Lung (tissue), 16 donors: ENCODE results near the gene GPR108. TPM values are rescaled to one million over a fixed set of nuclear protein-coding genes. Genes with fewer than 3 reads are reported as not detected.
A peak's percentile ranks its signal among the peaks of the same experiment; 100 is the strongest.

Experiments
- ATAC-seq: fragments of 200-7000 bp; cut with Tn5 transposase; one replicate; pipeline ENCODE4 v1.9.1; 2020; ENCODE audit warnings: moderate number of reproducible peaks; ENCODE audit not compliant: insufficient read depth, low FRiP score
- DNase-seq, 3 donors: peaks; one replicate each; pipeline ENCODE4 v3.0.0-alpha.2; 2013 to 2017
- H3K27ac ChIP-seq, 2 donors: one replicate each; pipeline ENCODE4 v1.5.1; 2013; ENCODE audit warnings: mild to moderate bottlenecking in 2 of 2, moderate library complexity in 2 of 2, control low read depth in 1 of 2, inconsistent platforms in 1 of 2, low read depth in 1 of 2, low read length in 1 of 2
- H3K27me3 ChIP-seq, 3 donors: one replicate each; pipeline ENCODE4 v1.5.1; 2013; ENCODE audit warnings: low read length in 2 of 3; ENCODE audit not compliant: control insufficient read depth in 3 of 3, insufficient read depth in 3 of 3
- H3K36me3 ChIP-seq, 4 donors: one replicate each; pipeline ENCODE4 v1.5.1; 2013; ENCODE audit warnings: low read length in 4 of 4, mild to moderate bottlenecking in 1 of 4, moderate library complexity in 1 of 4; ENCODE audit not compliant: control insufficient read depth in 4 of 4, insufficient read depth in 4 of 4
- H3K4me1 ChIP-seq, 5 donors: one replicate each; pipeline ENCODE4 v1.5.1; 2013; ENCODE audit warnings: low read length in 5 of 5, mild to moderate bottlenecking in 2 of 5, moderate library complexity in 1 of 5; ENCODE audit not compliant: control insufficient read depth in 5 of 5, insufficient read depth in 5 of 5
- H3K4me3 ChIP-seq: one replicate; pipeline ENCODE4 v1.5.1; 2013; ENCODE audit warnings: mild to moderate bottlenecking, control low read depth, moderate library complexity
- H3K9ac ChIP-seq, 2 donors: one replicate each; pipeline ENCODE4 v1.5.1; 2013; ENCODE audit warnings: low read length in 2 of 2, control low read depth in 1 of 2; ENCODE audit not compliant: insufficient read depth in 1 of 2
- H3K9me3 ChIP-seq, 4 donors: one replicate each; pipeline ENCODE4 v1.5.1; 2013; ENCODE audit warnings: low read length in 3 of 4, mild to moderate bottlenecking in 1 of 4, moderate library complexity in 1 of 4; ENCODE audit not compliant: control insufficient read depth in 4 of 4, insufficient read depth in 3 of 4
- WGBS, 2 donors: extraction: QIAGEN DNeasy Blood & Tissue Kit; methylation state at CpG; one replicate each; pipeline ENCODE4 v1.1.7; 2013; 5-methylcytosine and 5-hydroxymethylcytosine counted together
- long read RNA-seq, 5 donors: transcript quantifications; one replicate each; lab custom pipeline, GENCODE V29; 2026
- polyA plus RNA-seq, 2 donors: library from polyadenylated mRNA; stranded (reverse); fragments of 200-250 nt; gene quantifications; one replicate each; pipeline ENCODE4 v1.2.1, GENCODE V29; 2013
- total RNA-seq, 2 donors: library from RNA; depleted of rRNA in 1 of 2; stranded (reverse); fragments of >200 nt in 1 of 2; gene quantifications; one replicate each; pipeline ENCODE4 v1.2.1, GENCODE V29; 2014 to 2021
- TF ChIP-seq, protein P1 (sequence below): IDR thresholded peaks from 2 replicates; pipeline ENCODE4 v1.5.1; 2012; ENCODE audit warnings: mild to moderate bottlenecking; ENCODE audit errors: control extremely low read depth, extremely low read depth
- donor health status: control.
- donor health status: control.
- donor health status: Bipolar disorder and iron deficiency.
- donor health status: healthy.
- donor health status: DM: yes; HTN: yes; CAD: no.

GPR108 gene
- 10 to 100 TPM; 33.5 to 89.4 TPM for total RNA-seq
- 10 to 100 TPM; 97.6 to 98.0 TPM for polyA plus RNA-seq
- long read RNA-seq, donor 1, transcript GPR108-201 (18 exons, 2,057 nt) = major isoform, 9 of 21 reads
- long read RNA-seq, donor 1, partial matches to known transcripts = 7 of 21 reads
- long read RNA-seq, donor 1, other reads (novel, unspliced or antisense) = 0 of 21 reads
- long read RNA-seq, donor 2, partial matches to known transcripts = 8 of 11 reads
- long read RNA-seq, donor 2, other reads (novel, unspliced or antisense) = 0 of 11 reads
- long read RNA-seq, donor 3, partial matches to known transcripts = 70 of 82 reads
- long read RNA-seq, donor 3, other reads (novel, unspliced or antisense) = 8 of 82 reads
- long read RNA-seq, donor 4, partial matches to known transcripts = 0 of 2 reads
- long read RNA-seq, donor 4, other reads (novel, unspliced or antisense) = 0 of 2 reads
- long read RNA-seq, donor 5, transcript GPR108-201 (18 exons, 2,057 nt) = major isoform, 10 of 31 reads
- long read RNA-seq, donor 5, partial matches to known transcripts = 18 of 31 reads
- long read RNA-seq, donor 5, other reads (novel, unspliced or antisense) = 0 of 31 reads

DNA sequence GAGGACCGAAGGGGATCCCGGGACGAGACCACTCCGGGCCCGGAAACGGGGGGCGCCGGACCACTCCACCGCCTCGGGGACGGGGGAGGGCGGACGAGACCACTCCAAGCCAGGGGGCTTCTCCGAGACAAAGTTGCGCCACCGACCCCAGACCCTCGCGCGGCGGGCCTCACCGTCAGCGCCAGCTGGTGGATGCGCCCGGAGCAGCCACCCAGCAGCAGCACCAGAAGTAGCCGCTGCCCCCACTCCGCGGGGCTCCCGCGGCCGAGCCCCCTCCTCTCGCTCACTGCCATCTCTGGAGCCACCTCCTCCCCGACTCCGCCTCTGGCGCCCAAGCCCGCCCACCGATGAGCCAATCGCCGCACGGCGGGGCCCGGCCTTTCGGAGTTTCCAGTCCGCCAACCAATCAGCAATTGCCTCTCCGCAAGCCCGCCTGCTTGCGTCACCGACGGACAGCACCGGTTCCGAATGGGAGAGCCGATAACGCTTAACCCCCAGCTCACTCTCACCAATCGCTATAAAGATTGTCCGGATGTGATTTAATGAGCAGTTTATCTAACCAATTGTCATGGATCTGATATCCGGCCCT is at the start of gene GPR108:
Gene GPR108, minus strand, starts transcription at position 297 of the 589 bp plus-strand sequence. Its CDS starts 4 bp downstream, at position 293.
- peak; percentile 100 for DNase-seq
- 0 to 1% methylated on average over 43 to 55 of the region's 55 CpGs for WGBS, 2 donors
- peak within 1 kb of the TSS; percentile 72 for H3K4me3 ChIP-seq
- peak; percentile 82 for ATAC-seq
- H3K27me3 ChIP-seq = no peaks in the 10 kb centered on the region
- peak within 1 kb of the TSS; percentile 93 to 94 for H3K27ac ChIP-seq
- no peaks in the 10 kb centered on the region for H3K9me3 ChIP-seq
- peak within 1 kb of the TSS; percentile 33 to 37 for H3K9ac ChIP-seq
- peaks cover 0 to 16% (median 2%) of the 10 kb centered on the region in 4 donors for H3K36me3 ChIP-seq
- H3K4me1 ChIP-seq = peaks cover 0 to 44% (median 11%) of the 10 kb centered on the region in 5 donors
- TF ChIP-seq, protein P1, sequence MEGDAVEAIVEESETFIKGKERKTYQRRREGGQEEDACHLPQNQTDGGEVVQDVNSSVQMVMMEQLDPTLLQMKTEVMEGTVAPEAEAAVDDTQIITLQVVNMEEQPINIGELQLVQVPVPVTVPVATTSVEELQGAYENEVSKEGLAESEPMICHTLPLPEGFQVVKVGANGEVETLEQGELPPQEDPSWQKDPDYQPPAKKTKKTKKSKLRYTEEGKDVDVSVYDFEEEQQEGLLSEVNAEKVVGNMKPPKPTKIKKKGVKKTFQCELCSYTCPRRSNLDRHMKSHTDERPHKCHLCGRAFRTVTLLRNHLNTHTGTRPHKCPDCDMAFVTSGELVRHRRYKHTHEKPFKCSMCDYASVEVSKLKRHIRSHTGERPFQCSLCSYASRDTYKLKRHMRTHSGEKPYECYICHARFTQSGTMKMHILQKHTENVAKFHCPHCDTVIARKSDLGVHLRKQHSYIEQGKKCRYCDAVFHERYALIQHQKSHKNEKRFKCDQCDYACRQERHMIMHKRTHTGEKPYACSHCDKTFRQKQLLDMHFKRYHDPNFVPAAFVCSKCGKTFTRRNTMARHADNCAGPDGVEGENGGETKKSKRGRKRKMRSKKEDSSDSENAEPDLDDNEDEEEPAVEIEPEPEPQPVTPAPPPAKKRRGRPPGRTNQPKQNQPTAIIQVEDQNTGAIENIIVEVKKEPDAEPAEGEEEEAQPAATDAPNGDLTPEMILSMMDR = no peak

DNA sequence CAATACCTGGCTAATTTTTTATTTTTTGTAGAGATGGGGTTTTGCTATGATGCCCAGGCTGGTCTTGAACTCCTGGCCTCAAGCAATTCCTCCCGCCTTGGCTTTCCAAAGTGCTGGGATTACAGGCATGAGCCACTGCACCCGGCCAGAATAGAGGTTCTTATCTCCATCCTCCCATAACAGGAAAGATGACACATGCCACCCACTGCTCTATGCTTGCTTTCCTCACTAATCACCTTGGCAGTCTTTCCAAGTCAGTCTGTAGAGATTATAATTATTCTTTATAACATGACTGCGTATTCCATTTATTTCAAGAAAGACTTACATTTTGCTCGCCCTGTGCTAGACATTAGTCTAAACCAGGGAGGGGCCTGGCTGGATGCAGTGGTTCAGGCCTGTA is 41.8 kb upstream of the GPR108 start:
- Histone ChIP-seq H3K27me3 (no peaks in the 10 kb centered on the region), H3K4me1 (peaks cover 0 to 4% (median 0%) of the 10 kb centered on the region in 5 donors), H3K9me3 (no peaks in the 10 kb centered on the region), H3K4me3 (no peak overlapping the region), H3K9ac (no peak overlapping the region), H3K36me3 (no peaks in the 10 kb centered on the region), H3K27ac (no peak overlapping the region)
- DNase-seq (peak in 1 of 3 donors; percentile 61), ATAC-seq (no peak)
- 75% methylated on average over 4 of the region's 4 CpGs for WGBS, 2 donors
- TF ChIP-seq, protein P1 = no peak

DNA sequence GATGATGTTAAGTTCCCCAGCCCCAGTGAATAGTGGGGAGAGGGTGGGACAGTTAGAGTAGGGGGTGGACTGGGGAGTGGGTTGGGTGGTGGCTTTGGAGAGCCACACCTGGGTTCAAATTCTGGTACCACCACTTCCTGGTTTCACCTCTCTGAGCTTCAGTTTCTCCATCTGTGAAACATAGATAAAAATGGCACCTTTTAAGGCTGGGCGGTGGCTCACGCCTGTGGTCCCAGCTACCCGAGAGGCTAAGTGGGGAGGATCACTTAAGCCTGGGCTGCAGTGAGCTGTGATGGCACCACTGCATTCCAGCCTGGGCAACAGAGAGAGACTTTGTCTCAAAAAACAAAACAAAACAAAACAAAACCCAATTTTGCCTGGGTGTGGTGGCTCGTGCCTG is 41.0 kb upstream of the GPR108 start:
- no peaks in the 10 kb centered on the region for H3K9me3 ChIP-seq
- no peaks in the 10 kb centered on the region for H3K27me3 ChIP-seq
- H3K4me3 ChIP-seq = no peak overlapping the region
- ATAC-seq (no peak), DNase-seq (no peak)
- WGBS, 2 donors = 81 to 86% methylated on average over 4 of the region's 4 CpGs
- H3K9ac ChIP-seq = peak overlapping the region in 1 of 2 donors; percentile 5
- no peak overlapping the region for H3K27ac ChIP-seq
- H3K4me1 ChIP-seq = peaks cover 0 to 5% (median 0%) of the 10 kb centered on the region in 5 donors
- TF ChIP-seq, protein P1 = no peak
- no peaks in the 10 kb centered on the region for H3K36me3 ChIP-seq
